Endometrium (tissue), 2 donors: ENCODE data around the gene TAF1B.
"Not testable (repeated sequence)": the region's sequence is repeated elsewhere in the genome, so short reads cannot be mapped to it uniquely, and the experiment has no call there.

Source experiments
- FAIRE-seq: peaks from 2 replicates; lab custom pipeline; 2012; peaks lifted over from hg19 to GRCh38; lab: Jason Lieb, UNC
- donor health status: control.
- donor health status: control.

Gene TAF1B

DNA sequence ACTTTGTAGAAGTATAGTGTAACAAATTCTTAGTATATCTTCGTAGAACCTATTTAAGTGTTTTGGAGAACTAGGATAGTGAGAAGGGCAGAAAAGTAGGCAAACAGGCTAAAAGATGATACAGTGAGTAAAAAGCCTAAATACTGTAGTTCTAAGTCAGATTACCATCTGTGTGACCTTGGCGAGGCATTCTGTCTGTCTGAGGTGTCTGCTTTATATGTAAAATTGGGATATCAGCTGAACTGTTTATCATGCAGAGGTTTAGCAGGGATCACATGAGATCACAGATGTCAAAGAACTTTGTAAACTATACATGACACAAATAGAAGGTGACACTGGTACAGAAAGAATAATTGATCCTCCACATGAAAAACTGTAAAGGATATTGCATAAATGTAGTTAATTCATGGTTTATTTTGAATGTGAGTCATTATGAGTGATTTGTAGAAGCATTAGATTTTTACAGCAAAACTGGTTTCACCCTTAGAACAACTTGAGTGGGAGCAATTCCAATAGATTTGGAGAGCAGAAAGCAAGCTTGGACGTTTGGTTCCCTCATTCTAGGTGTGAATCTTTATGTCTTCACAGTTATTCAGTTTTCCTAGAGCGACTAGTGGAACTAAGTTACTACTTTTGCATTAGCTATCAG lies 41.9 kb downstream of the TAF1B start:
- no peak for FAIRE-seq

DNA sequence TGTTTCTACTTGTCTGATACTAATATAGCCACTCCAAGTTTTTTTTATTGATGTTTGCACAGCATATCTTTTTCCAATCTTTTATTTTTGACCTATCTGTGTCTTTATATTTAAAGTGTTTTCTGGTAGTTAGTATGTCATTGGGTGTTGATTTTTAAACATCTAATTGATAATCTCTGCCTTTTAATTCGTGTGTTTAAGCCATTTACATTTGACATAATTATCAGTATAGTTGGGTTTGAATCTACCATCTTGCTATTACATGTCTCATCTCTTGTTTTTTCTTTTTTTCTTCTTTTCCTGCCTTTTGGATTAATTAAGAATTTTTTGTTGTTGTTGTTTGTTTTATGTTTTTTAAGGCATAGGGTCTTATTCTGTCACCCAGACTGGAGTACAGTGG lies 44.2 kb downstream of the TAF1B start:
- no peak for FAIRE-seq

DNA sequence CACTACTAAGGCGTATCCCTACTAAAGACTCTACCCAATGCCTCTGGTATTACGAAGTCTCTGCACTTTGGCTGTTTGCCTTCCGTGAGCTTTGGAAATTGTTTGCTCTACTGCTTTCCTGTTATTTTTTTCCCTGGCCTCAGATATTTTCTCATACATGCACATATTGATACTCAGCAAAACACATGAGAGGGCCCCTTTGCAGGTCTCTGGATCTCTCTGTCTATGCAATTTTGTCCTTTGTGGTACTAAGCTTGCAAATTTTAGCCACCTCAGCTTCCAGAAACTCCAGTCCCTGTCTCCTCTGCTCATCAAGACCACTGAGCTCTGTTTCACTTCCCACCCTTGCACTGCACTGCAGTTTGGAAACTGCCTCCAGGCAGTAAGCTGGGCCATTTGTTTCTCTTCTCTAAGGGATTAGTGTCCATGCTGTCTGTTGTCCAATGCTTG lies 46.6 kb downstream of the TAF1B start:
- no peak for FAIRE-seq

DNA sequence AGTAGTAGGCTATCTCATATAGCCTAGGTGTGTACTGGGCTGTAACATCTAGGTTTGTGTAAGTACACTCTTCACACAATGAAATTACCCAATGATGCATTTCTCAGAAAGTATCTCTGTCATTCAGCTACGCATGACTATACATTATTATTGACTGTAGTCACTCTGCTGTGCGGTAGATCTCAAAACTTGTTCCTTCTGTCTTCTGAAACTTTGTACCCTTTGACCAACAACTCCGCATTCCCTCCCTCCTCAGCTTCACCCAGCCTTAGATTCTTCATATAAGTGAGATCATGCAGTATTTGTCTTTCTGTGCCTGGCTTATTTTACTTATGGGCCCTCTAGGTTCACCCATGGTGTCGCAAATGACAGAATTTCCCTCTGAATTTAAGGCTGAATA lies 49.0 kb downstream of the TAF1B start:
- no peak for FAIRE-seq

DNA sequence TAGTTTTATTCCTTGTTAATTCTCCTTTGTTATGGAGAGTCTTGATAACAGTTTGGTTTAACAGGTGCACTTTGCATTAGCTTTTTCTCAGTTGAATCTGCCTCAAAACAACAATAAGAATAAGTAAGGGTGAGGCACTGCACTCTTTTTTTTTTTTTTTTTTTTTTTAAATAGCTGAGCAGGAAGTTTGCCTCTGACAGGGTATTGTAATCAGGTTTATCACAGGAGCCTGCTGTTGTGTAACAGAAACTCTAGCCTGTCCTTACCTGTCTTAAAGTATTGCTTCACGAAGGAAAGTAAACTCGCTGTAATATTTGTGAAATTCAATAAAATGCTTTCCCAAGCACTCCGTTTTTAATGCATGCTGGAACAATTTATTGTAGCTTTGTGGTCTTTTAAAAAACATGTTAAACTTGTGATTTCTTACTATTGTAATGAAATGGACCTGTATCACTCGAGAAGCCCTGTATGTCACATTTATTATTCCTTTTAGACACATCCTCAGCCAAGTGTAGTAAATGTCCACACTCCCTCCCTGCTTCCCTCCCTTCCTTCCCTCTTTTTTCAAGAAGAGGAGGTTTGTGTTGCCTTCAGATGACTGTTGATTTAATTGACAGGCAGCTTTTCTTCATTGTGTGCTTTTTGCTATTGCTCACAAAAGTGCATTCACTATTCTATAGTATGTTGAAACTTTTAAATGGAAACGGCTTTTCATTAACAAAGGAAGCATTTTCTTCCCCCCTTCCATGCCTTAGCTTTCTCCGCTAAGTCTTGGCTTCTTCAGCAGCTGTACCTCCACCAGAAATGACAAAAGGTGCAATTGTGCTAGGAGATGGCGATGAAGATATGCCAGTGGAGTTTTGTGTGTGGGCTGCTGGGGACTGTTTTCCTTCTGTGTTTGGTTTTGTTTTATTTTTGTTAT lies 52.7 kb downstream of the TAF1B start:
- no peak for FAIRE-seq

DNA sequence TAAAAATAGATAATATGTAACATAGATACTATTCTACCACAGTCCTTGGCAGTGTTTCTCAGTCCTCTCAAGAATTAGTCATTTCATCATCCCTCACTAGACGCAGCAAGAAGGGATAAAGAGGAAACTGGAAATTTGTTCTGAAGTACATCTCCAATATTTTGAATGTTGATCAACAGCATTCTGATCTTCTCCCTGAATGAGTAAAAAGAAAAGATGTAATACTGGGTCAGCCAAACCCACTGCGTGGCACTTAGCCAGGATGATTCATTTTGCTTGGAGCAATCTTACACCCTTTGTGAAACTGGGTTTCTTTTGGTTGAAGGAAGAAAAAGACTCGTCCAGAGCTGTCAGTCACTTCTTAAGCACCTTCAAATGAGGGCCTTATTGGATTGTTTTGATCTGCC lies 54.1 kb downstream of the TAF1B start:
- FAIRE-seq: no peak

DNA sequence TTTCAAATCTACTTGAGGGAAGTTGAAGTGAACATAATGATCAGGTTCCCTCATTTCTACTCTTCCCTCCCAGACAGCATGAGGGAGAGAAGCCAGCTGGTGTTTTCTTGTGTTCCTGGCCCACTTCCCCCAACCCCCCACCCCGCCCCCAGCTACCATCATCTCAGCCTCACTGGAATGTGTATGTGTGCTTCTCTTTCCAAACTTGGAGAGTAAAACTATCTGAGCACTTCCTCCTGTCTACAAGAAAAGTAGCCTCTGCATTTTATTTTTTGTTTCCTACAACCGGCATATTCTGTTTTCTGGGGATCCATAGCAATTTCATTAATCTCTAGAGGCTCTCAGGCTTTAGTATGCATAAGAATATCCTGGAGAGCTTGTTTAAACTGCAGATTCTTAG lies 54.6 kb downstream of the TAF1B start:
- FAIRE-seq: no peak

DNA sequence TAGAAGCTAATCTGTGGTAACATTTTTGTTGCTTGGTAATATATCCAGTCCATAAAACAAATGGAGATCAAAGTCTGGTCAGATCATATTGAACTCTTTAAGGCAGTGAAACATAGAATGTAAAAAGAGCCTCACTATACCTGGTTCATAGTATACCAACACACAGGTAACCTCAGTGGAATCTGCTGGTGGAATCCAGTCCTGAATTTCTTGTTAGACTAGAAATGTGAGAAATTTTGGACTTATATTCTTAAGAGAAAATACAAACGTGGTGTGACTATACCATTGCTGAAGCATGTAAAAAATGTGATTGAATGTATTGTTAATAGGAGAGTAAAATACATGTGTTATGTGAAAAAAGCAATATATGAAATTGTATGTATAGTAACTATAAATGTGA lies 62.1 kb downstream of the TAF1B start:
- FAIRE-seq: no peak

DNA sequence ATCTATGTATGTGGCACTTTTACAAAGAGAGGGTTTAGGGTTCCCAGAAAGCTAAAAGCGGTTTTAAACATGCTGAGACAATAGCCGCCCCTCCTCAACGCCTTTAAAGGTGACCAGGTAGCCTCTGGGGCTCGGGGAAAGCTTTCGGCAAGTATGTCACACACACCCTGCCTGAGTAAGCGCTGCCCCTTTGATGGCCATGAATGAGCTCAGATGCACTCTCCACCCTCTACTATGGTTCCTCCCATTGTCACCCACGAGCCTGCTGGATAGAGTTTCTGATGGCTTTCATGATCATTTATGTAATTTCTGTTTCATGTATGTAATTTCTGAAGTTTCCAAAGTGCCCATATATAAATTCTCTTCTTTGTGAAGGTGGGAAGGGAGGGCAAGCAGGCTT lies 64.1 kb downstream of the TAF1B start:
- no peak for FAIRE-seq

DNA sequence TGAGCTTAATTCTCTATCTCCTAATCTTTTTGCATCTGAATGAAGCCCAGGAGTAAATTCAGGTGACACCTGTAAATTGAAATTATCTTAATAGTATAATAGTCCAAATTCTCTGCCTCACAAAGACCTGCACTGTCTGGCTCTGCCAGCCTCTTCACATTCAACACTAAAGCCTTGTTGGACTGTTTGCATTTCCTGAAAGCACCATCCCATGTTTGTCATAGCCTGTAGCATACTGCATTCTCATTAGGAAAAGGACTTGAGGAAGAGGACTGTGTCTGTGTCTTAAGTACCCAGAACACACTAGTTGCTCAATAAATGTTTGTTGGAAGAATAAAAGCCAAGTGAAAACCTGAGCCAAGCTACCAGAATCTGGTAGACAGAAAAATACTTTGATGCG lies 65.4 kb downstream of the TAF1B start:
- no peak for FAIRE-seq

DNA sequence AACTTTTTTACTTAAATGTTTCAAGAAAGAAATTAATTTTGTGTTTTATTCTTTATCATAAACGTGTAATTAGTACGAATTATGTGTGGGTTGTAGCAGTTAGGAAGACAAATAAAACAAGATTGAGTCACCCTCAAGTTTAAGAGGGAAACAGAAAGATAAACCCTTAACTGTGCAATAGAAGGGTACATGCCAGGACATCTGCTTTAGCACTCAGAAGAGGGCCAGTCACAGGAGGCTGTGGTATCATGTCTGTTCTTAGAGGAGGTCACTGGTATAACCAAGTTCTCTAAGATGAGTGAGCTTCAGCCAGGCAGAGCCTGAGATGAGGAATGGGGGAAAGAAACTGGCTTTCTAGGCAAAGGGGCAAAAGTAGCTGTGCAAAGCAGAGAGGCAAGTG lies 65.8 kb downstream of the TAF1B start:
- FAIRE-seq: no peak

DNA sequence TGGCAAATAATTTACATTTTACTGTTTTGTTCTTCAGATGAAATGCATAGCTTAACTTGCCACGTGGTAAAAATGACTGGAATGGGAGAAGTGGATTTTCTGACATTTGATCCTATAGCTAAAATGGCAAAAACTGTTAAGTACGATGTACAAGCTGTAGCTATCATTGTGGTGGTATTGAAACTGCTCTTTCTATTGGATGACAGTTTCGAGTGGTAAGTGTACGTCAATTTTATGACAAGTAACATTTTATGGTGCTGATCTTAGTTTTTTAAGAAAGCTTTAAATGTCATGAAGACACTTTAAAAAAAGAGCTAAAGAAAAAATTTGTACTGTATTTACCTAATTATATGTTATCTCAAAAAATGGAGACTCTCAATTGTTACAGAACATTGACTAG lies 67.4 kb downstream of the TAF1B start:
- no peak for FAIRE-seq

DNA sequence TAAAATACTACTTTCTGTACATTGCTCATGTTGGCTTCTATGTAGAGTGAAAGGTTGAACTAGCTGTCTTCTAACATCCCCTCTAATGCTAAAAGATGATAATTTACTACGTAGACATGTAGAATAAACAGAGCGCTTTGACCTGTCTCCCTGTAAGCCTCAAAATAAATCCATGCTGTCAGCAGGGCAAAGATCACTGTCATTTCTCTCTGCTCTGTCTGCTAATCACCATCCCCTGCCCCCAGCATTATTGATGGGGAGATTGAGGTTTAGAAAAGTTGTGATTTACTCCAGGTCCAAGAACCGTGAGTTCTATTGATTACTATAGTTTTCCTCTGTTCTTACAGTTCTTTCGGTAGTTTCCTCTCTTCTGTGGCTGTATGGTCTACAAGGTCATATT lies 69.2 kb downstream of the TAF1B start:
- FAIRE-seq: no peak

DNA sequence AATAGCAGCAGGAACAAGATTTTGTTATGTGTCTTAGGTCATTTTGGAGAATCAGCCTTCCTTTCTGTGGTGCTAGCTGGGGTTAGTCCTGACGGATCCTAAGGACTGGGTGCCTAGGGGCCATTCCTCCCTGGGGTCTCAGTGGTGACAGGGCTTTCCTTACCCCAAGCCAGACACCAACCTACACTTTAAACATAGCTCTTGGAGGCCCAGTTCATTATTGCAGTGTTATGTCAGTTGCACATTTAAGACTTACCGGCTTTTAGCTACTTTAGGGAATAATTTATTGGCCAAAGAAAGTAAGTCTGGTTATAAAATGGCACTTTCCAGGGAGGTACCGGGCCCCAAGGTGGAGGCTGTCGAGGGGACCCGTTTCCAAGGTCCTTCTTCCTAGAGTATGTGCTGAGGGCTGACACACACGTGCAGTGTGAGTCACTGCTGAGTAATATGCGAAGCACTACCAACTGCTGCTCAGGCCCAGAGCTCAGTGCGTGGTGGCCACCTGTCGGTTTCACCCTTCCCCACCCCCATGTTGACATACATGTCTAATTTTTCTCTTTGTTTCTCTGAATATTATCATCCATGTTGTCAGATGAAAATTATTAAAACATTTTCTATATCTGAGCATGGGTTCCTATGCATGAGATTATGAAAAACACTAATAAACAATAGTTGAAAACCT lies 71.3 kb downstream of the TAF1B start:
- FAIRE-seq: no peak

DNA sequence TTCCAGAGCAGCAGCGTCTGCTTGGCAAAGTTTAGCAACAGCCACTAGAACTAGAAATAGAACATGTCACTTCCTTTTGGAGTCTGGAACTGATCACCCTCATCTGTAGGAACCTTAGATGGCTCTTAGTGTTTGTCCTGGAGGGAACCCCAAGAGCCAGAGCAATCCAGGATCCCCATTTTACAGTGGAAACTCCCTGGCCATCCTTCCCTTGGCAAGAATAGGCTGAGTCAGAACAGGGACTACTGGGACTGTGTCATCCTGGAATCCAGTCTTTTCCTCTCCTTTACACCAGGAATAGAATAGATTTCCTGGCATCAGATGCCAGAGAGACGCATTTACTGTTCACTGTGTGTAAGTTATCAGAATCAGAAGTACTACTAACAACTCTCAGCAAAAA lies 75.0 kb downstream of the TAF1B start:
- no peak for FAIRE-seq

DNA sequence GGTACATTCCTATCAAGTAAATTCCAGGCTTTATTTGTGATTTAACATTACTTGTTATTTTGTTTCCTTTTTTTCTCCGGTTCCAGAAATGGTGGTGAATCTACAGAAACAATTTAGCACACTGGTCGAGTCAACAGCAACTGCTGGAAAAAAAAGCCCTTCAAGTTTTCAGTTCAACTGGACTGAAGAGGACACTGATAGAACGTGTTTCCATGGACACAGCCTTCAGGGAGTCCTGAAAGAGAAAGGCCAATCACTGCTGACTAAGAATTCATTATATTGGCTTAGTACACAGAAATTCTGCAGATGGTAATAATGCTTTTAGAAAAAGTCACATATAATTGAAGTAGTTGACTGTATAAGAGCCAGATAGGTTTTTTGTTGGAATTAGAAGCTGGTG lies 76.2 kb downstream of the TAF1B start:
- FAIRE-seq: no peak

DNA sequence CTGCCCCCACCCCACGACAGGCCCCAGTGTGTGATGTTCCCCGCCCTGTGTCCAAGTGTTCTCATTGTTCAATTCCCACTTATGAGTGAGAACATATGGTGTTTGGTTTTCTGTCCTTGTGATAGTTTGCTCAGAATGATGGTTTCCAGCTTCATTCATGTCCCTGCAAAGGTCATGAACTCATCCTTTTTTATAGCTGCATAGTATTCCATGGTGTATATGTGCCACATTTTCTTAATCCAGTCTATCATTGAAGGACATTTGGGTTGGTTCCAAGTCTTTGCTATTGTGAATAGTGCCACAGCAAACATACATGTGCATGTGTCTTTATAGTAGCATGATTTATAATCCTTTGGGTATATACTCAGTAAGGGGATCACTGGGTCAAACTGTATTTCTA lies 83.7 kb downstream of the TAF1B start:
- not testable (repeated sequence) for FAIRE-seq

DNA sequence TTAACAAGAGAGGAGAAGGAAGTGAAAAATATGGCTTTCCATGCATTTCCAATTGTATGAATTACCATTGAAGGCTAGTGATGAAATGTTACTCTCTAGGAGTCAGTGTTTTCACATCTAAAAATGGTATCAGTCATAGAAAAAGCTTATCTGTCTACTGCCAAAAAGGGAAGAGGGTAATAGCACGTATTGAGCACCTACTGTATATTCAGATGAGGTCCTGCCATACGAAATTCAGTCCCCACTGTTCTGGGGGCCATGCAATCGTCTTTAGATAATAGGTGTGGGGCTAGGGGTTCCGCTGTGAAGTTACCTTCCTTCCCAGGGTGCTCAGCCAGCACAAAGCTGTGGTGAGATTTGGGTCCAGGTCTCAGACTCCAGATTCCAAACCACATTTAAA lies 94.0 kb downstream of the TAF1B start:
- no peak for FAIRE-seq

DNA sequence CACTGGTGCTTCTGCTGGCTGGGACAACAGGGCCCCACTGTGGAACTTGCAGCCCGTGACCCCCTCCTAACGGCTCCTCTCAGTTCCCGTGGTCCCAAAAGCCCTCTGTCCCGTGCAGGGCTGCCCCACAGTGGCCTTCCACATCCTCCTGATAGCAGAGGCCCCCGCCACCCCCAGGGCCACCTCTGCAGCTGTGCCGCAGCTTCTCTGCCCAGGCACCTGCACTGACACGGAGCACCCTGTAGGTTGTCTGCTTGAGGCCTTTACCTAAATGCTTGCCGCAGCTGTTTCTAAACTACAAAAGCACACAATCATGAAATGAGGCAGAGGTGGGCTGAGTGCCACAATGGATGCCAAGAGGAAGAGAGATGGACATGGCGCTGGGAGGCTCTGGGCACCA lies 94.7 kb downstream of the TAF1B start:
- FAIRE-seq: no peak

DNA sequence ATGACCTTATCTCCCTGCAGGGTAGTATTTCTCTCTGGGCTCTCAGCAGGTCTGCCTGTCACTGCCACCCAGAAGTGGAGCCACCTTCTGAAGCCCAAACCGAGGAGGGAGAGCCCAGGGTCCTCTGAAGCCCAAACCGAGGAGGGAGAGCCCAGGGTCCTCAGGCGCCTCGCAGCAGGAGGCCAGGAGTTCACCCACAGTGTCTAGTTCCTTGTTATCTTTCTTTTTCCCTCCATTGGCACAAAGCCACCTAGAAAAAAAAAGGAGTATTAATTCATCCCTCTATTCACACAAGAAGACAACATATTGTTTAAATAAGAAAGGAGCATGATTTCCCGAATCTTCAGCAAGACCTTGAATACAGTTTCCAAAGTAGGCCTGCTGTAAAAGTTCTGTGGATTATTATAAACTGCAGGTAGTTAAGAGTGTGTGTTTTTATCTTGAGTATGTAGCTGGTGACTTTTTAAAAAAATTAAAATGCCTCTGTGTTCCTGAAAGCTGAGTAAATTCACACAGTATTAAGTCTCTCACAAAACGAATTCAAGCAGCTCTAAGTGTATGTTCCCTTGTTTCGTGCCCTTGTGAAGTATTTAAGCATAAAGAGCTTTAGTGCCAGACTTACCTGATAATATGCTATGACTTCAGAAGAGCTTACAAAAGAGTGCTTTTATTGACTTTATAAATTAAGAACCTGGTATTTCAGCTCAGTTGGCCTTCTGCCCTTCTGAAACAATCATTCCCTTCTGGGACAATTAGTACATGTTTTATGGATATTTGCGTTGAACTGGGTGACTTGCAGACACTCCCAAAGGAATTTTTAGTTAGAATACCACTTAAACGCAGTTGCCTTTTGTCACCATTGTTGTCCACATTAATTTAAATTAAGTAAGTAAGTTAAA lies 96.6 kb downstream of the TAF1B start:
- FAIRE-seq: no peak

DNA sequence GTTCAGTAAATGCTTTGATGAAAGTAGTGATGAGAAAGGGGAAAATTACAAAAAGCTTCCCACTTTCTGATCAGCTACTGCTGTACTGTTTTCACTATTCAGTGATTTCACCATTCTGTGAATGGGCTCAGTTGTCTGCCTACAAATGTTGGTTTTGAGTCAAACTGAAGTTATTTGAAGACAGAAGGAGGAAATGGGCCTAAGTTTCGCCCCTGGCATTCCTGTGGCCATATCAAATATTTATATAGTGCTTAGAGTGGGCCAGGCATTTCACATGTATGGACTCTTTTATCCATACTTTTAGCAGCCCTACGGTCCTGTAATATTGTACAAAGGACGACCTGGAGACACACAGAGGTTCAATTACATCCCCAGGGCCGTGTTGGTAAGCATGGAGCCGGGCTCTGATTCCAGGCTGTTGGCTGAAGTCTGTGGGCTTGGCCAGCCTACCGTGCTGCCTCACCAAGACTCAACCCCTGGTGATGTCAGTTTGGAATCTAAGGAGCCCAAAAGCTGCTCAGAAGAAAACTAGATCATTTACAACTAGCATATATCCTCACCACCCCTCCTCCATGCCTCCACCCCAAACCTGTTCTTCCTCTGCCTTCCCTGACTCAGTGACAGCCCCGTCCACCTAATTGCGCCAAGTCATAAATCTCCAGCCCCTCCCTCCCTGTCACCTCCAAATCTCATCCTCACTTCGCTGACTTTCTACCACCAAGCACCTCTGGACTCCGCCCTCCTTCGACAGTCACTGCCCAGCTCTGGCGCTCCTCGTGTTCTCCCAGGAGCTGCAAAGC lies 98.1 kb downstream of the TAF1B start:
- no peak for FAIRE-seq
